K562 (cell line): ENCODE measurements around the gene ABCG1. TPM values are rescaled to one million over a fixed set of nuclear protein-coding genes. Genes with fewer than 3 reads are reported as not detected.

Experiments used
- ATAC-seq: fragments of 200-7000 bp; cut with Tn5 transposase; 3 replicates; pipeline ENCODE4 v1.9.1; 2020; ENCODE audit warnings: moderate library complexity
- BruUV-seq: library from RNA; stranded (reverse); fragments of 400-500 nt; replicated peaks from 2 replicates; lab custom pipeline; 2021; lab: Mats Ljungman, UMichigan
- CTCF ChIA-PET: fragments of 300-600 bp; formaldehyde crosslinking; extraction: SDS; loops from one replicate; lab custom pipeline; 2021; ENCODE audit warnings: low intra/inter-chr PET ratio; lab: Yijun Ruan, JAX
- POLR2A ChIA-PET: fragments of 300-600, 350-650 bp; sonication (Branson Sonifier 250); formaldehyde crosslinking; extraction: SDS; loops from one replicate; lab custom pipeline; 2021; ENCODE audit warnings: antibody characterized with exemption, inconsistent platforms; lab: Yijun Ruan, JAX
- DNase-seq, 4 experiments: peaks; one replicate each; pipeline versions ENCODE4 v3.0.0 to v3.0.0-alpha.2; 2011 to 2018; ENCODE audit warnings: low spot score in 3 of 4, mixed read lengths in 3 of 4; ENCODE audit errors: extremely low read depth in 1 of 4
- FAIRE-seq: peaks from 2 replicates; lab custom pipeline; 2011; peaks lifted over from hg19 to GRCh38; lab: Jason Lieb, UNC
- H2AFZ ChIP-seq: 2 replicates; pipeline ENCODE4 v1.6.0; 2011; ENCODE audit warnings: low read depth, low read length, control low read depth, inconsistent platforms
- H3K27ac ChIP-seq: fragments of 200-600 bp; 3 replicates; pipeline ENCODE4 v1.8.0; 2011; ENCODE audit warnings: low read depth, mild to moderate bottlenecking, control low read depth, inconsistent platforms, low read length, moderate library complexity, mixed read lengths; ENCODE audit errors: extremely low read depth
- H3K27me3 ChIP-seq, 2 experiments: fragments of 300-600 bp in 1 of 2; 2 replicates in 1 of 2; 3 replicates in 1 of 2; pipeline versions ENCODE4 v1.6.0 to v1.8.0; 2011; ENCODE audit warnings: inconsistent platforms in 2 of 2, low read length in 2 of 2, mild to moderate bottlenecking in 1 of 2, mixed read lengths in 1 of 2, moderate library complexity in 1 of 2; ENCODE audit not compliant: control insufficient read depth in 2 of 2, insufficient read depth in 2 of 2
- H3K36me3 ChIP-seq: fragments of 300-600 bp; 3 replicates; pipeline ENCODE4 v1.8.0; 2011; ENCODE audit warnings: mild to moderate bottlenecking, low read length, inconsistent platforms; ENCODE audit not compliant: control insufficient read depth, insufficient read depth
- H3K4me1 ChIP-seq, 2 experiments: fragments of 200-600 bp in 1 of 2; replicated peaks in 1 of 2; 2 replicates in 1 of 2; 3 replicates in 1 of 2; pipeline versions ENCODE4 v1.5.1 to v1.8.0; 2011; ENCODE audit warnings: inconsistent platforms in 2 of 2, low read length in 2 of 2, mild to moderate bottlenecking in 1 of 2, mixed read lengths in 1 of 2, moderate library complexity in 1 of 2; ENCODE audit not compliant: control insufficient read depth in 2 of 2, insufficient read depth in 2 of 2
- H3K4me2 ChIP-seq: 2 replicates; pipeline ENCODE4 v1.6.1; 2011; ENCODE audit warnings: low read length, control low read depth, inconsistent platforms, mixed read lengths; ENCODE audit not compliant: insufficient read depth
- H3K4me3 ChIP-seq: fragments of 200-600 bp; sonication (generic), shearing (Covaris generic); 2 replicates; pipeline ENCODE4 v1.5.1; 2016; ENCODE audit warnings: control low read depth, inconsistent platforms
- H3K79me2 ChIP-seq: fragments of 200-600 bp; 3 replicates; pipeline ENCODE4 v1.8.0; 2011; ENCODE audit warnings: low read length, inconsistent platforms; ENCODE audit not compliant: control insufficient read depth, insufficient read depth
- H3K9ac ChIP-seq, 2 experiments: 2 replicates each; pipeline versions ENCODE4 v1.6.0 to v1.6.1; 2011; ENCODE audit warnings: low read depth in 2 of 2, low read length in 2 of 2, control low read depth in 1 of 2, inconsistent platforms in 1 of 2, mild to moderate bottlenecking in 1 of 2, mixed read lengths in 1 of 2; ENCODE audit not compliant: insufficient read depth in 1 of 2
- H3K9me1 ChIP-seq: one replicate; pipeline ENCODE4 v1.6.0; 2011; ENCODE audit warnings: inconsistent platforms, mild to moderate bottlenecking, low read length, moderate library complexity; ENCODE audit not compliant: control insufficient read depth, insufficient read depth
- H3K9me3 ChIP-seq: replicated peaks from 2 replicates; pipeline ENCODE4 v1.5.1; 2011; ENCODE audit warnings: low read depth, low read length, inconsistent platforms; ENCODE audit not compliant: control insufficient read depth, insufficient read depth
- H4K20me1 ChIP-seq: replicated peaks from 2 replicates; pipeline ENCODE4 v1.6.1; 2011; ENCODE audit warnings: low read length, inconsistent platforms, mixed read lengths; ENCODE audit not compliant: control insufficient read depth, insufficient read depth
- CXXC5 ChIP-seq: fragments of 250-450 bp; sonication (Bioruptor Pico); IDR thresholded peaks from 2 replicates; pipeline ENCODE4 v1.8.0; 2022; ENCODE audit warnings: inconsistent platforms, mild to moderate bottlenecking, moderate library complexity
- EGR1 ChIP-seq: fragments of 450-650 bp; conservative IDR thresholded peaks from 2 replicates; pipeline ENCODE4 v1.6.1; 2017; ENCODE audit warnings: mild to moderate bottlenecking
- FIP1L1 ChIP-seq: fragments of 200-400 bp; formaldehyde crosslinking; IDR thresholded peaks from 2 replicates; pipeline ENCODE4 v1.6.1; 2018; ENCODE audit warnings: mild to moderate bottlenecking, low read depth, low read length; ENCODE audit not compliant: poor library complexity, severe bottlenecking
- HIVEP1 ChIP-seq: fragments of 250-450 bp; sonication (Bioruptor Pico); IDR thresholded peaks from 2 replicates; pipeline ENCODE4 v1.4.0; 2020; ENCODE audit warnings: mild to moderate bottlenecking
- KLF16 ChIP-seq: IDR thresholded peaks from 2 replicates; pipeline ENCODE4 v1.6.1; 2016; ENCODE audit warnings: antibody characterized with exemption
- MEIS2 ChIP-seq: fragments of 450-650 bp; IDR thresholded peaks from 2 replicates; pipeline ENCODE4 v1.6.1; 2014; ENCODE audit warnings: mild to moderate bottlenecking; ENCODE audit not compliant: partially characterized antibody
- PHF20 ChIP-seq: fragments of 450-650 bp; IDR thresholded peaks from 2 replicates; pipeline ENCODE4 v1.6.1; 2018; ENCODE audit not compliant: partially characterized antibody
- POLR2G ChIP-seq: fragments of 200-400 bp; formaldehyde crosslinking; IDR thresholded peaks from 2 replicates; pipeline ENCODE4 v1.6.1; 2017; ENCODE audit warnings: low read depth, mild to moderate bottlenecking, antibody characterized with exemption, low read length, moderate library complexity
- SRSF3 ChIP-seq: fragments of 200-400 bp; formaldehyde crosslinking; IDR thresholded peaks from 2 replicates; pipeline ENCODE4 v1.6.1; 2016; ENCODE audit warnings: mild to moderate bottlenecking, low read length, moderate library complexity; ENCODE audit not compliant: insufficient read depth
- ZSCAN29 ChIP-seq: fragments of 450-650 bp; IDR thresholded peaks from 2 replicates; pipeline ENCODE4 v1.6.1; 2017
- WGBS: fragments of 100-300 bp; shearing (Covaris generic); methylation state at CpG from one replicate; pipeline ENCODE4 v1.1.6; 2016; ENCODE audit warnings: low coverage, mixed read lengths; ENCODE audit not compliant: insufficient coverage; ENCODE audit errors: missing lambda C conversion rate; 5-methylcytosine and 5-hydroxymethylcytosine counted together
- in situ Hi-C: fragments of 300-500 bp; cut with MboI; formaldehyde crosslinking; loops from 4 replicates; pipeline ENCODE4 v1.15.0; 2018; ENCODE audit warnings: inconsistent platforms, mixed read lengths
- intact Hi-C: fragments of 100-400 bp; cut with micrococcal nuclease; formaldehyde crosslinking; loops from 2 replicates; pipeline ENCODE4 v1.14.2; 2022
- polyA plus RNA-seq, 8 experiments: library from polyadenylated mRNA; depleted of rRNA in 4 of 8; stranded (reverse) in 5 of 8; unstranded in 3 of 8; fragments of >200 nt; fragmentation: Nextera tagmentation in 2 of 8; fragmentation: Illumina TruSeq in 1 of 8; extraction: Ambion mirVana in 2 of 8; extraction: Trizol in 1 of 8; gene quantifications; 2 replicates each; pipeline versions ENCODE4 v1.2.1 to v1.2.3, GENCODE V29; 2011 to 2014; ENCODE audit warnings: inconsistent platforms in 1 of 8, missing spikeins in 1 of 8
- total RNA-seq, 7 experiments: library from RNA; depleted of rRNA in 6 of 7; stranded (reverse); fragments of >200 nt in 6 of 7; fragmentation: Illumina TruSeq in 2 of 7; extraction: Trizol in 2 of 7; gene quantifications; 2 replicates each; pipeline versions ENCODE4 v1.2.1 to v1.2.3, GENCODE V29; 2011 to 2021; ENCODE audit warnings: low replicate concordance in 1 of 7
- TF ChIP-seq, protein P1 (sequence below): fragments of 250-450 bp; sonication (Bioruptor Pico); IDR thresholded peaks from 2 replicates; pipeline ENCODE4 v1.8.0; 2021; ENCODE audit warnings: mild to moderate bottlenecking, moderate library complexity

ABCG1 gene
- total and polyA plus RNA-seq, 9 of the 15 experiments (the other 6 are each of a cell fraction or from before 2014, with no cell fraction given): 0.04 to 0.09 TPM; not detected in 7

DNA sequence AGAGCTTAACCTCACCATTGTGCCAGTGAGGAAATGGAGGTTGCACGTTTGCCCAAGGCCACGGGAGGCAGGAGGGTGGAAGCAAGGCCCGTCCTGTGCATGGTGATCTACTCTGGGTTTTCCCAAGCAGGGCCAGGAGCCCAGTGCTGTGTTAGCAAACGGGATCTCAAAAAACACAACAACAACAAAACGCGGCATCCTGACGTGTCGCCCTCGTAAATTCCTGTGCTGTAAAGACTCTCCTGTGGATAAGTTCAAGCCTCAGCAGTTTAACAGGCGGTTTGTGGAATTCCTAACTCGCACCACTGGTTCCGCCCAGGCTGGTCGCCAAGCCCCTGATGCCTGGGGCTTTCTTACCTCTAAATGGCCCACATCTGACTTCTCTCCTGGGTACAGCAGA, 57.1 kb downstream of the ABCG1 start:
- in situ Hi-C loops (no loop called here), intact Hi-C loops (no loop called here)
- ATAC-seq: no peak
- no peak for FAIRE-seq
- H3K9me1 ChIP-seq: peaks cover 3% of the 10 kb centered on the region
- no peak overlapping the region for H3K27ac ChIP-seq
- no peak for DNase-seq
- H2AFZ ChIP-seq: no peak overlapping the region
- no peaks in the 10 kb centered on the region for H3K9me3 ChIP-seq
- no peak overlapping the region for H3K4me2 ChIP-seq
- BruUV-seq: no TSS peak
- H4K20me1 ChIP-seq: peaks cover 25% of the 10 kb centered on the region; the same call in 1 of the 2 replicates
- H3K27me3 ChIP-seq: peaks cover 54 to 86% of the 10 kb centered on the region in 2 experiments
- no peaks in the 10 kb centered on the region for H3K79me2 ChIP-seq
- H3K36me3 ChIP-seq: no peaks in the 10 kb centered on the region
- no peak overlapping the region for H3K9ac ChIP-seq
- ChIA-PET CTCF (no interaction called here), POLR2A (no interaction called here)
- TF ChIP-seq, protein P1, sequence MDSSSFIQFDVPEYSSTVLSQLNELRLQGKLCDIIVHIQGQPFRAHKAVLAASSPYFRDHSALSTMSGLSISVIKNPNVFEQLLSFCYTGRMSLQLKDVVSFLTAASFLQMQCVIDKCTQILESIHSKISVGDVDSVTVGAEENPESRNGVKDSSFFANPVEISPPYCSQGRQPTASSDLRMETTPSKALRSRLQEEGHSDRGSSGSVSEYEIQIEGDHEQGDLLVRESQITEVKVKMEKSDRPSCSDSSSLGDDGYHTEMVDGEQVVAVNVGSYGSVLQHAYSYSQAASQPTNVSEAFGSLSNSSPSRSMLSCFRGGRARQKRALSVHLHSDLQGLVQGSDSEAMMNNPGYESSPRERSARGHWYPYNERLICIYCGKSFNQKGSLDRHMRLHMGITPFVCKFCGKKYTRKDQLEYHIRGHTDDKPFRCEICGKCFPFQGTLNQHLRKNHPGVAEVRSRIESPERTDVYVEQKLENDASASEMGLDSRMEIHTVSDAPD (CRISPR knock-in tag): no peak
- TF ChIP-seq PHF20 (no peak), ZSCAN29 (no peak), SRSF3 (no peak), EGR1 (no peak), HIVEP1 (CRISPR knock-in tag) (no peak), POLR2G (no peak), FIP1L1 (no peak), CXXC5 (CRISPR knock-in tag) (no peak), KLF16 (no peak), MEIS2 (no peak)
- H3K4me1 ChIP-seq: peaks cover 0 to 5% of the 10 kb centered on the region in 2 experiments; a peak in 1 of 5 replicates
- 1% methylated on average over 13 of the region's 13 CpGs for WGBS
- H3K4me3 ChIP-seq: no peak overlapping the region
